Anterior cingulate cortex (tissue), 58 donors: Measurements from ENCODE around the gene FBXW8.

ENCODE experiments used
- DNase-seq, 58 donors: peaks; one replicate each; lab custom pipeline; 2025; lab: John Stamatoyannopoulos, UW

FBXW8 gene

DNA sequence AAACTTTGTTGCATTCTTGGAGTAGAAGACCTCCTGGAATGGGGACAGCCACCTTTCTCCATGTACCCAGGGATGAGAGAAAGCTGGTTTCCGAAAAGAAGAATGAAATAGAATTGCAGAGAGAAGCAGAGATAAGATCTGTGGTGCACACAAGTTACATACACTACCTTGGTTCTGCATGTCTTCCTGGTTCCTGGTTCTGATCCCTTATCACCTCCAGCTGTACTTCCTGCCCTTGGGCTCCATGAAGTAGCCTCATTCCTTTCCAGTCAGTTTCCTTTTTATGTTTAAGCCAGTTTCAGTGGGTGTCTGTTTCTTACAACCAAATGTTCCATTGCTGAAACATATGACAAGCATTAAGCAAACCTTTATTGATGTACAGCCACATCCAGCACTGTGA lies 69.3 kb downstream of the FBXW8 start:
- no peak for DNase-seq

GRCh38 chr12:116982791-116983411 lies 72.2 kb downstream of the FBXW8 start:
- DNase-seq, result no peak

DNA sequence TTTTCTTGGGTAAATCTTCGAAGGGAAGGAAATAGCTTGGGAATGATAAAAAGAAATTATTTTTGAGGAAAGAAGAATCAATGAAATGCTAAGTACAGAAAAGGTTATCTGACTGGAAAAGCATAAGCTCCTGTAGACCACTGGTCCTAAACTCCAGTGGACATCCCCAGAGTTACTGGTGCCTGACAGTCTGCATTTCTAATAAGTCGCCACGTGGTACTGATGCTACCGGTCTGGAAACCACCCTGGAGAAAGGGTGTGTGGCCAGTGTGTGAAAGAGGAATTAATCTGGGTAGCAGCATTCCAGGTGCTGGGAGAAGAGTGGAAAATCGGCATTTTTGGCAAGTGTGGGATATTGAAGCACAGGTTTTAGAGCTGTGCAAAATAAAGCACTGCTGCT lies 73.3 kb downstream of the FBXW8 start:
- DNase-seq, result no peak

DNA sequence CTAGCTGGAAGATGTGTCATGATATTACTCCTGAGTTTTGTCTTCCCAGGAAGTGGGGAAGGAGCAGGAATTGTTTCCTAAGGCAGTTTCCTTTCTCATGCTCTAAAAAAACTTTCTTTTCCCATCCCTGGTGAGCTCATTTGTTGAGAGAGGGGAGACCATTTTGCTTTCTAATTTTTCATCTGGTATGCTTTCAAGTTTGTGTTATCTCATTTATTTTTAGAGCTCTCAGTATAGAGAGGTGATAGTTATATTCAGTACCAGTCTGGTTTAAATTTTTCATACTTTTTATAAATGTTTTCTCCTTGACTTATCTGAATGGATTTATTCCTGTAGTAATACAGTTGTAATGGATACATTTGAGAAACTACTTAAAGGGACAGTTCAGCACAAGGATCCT lies 79.6 kb downstream of the FBXW8 start:
- no peak for DNase-seq

DNA sequence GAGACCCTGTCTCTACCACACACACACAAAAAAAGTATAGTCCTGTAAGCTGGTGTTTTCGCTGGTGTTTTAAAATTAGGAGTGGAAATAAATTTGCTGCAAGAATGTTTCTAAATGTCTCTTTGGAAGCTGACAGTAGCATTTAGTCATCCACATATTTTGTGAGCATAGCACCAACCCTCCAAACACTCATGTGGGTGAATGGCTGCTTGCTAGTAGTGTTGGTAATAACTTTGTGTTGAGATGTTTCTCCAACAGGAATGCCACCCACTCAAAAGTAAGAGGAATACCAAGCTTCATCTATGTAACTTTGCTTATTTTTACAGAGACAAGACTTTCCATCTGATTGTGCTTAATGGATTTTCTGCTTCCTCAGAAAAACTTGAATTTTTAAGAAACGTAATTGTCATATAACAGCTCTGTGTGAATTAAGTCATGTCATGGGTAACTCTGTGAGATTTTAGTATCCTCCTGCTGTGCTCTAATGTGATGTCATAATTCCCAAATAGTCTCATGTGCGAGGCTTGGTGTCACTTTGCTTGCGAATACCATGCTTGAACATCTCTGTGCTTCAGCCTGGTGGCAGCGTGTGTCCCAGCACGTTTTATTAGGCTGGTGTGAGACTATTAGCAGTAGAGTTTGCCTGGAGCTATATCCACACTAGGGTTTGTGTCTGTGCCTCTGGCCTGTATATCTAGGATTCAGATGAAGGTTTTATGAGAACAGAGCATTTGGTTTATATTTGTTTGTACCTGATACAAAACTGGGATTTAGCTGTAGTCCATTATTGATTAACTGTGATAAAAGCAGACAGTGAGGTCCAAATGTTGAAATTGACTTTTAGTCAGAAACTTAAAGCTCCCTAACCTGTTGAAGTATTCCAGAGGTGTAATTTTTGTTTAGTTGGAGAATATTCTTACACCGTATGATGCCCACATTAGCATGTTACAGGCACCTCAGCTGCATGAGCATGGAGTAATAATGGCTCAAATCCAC lies 80.5 kb downstream of the FBXW8 start:
- peak in 2 of 58 donors; percentile 5 to 35 for DNase-seq

GRCh38 chr12:116996093-116996492 lies 85.3 kb downstream of the FBXW8 start:
- DNase-seq, result peak in 9 of 58 donors; percentile 4 to 37 (median 16)

- DNase-seq, result no peak
These were observed 85.9 kb downstream of the FBXW8 start for GRCh38 chr12:116996621-116997020.

- no peak for DNase-seq
These were observed 88.3 kb downstream of the FBXW8 start for GRCh38 chr12:116999066-116999465.

GRCh38 chr12:117000316-117000715 lies 89.6 kb downstream of the FBXW8 start:
- no peak for DNase-seq

DNA sequence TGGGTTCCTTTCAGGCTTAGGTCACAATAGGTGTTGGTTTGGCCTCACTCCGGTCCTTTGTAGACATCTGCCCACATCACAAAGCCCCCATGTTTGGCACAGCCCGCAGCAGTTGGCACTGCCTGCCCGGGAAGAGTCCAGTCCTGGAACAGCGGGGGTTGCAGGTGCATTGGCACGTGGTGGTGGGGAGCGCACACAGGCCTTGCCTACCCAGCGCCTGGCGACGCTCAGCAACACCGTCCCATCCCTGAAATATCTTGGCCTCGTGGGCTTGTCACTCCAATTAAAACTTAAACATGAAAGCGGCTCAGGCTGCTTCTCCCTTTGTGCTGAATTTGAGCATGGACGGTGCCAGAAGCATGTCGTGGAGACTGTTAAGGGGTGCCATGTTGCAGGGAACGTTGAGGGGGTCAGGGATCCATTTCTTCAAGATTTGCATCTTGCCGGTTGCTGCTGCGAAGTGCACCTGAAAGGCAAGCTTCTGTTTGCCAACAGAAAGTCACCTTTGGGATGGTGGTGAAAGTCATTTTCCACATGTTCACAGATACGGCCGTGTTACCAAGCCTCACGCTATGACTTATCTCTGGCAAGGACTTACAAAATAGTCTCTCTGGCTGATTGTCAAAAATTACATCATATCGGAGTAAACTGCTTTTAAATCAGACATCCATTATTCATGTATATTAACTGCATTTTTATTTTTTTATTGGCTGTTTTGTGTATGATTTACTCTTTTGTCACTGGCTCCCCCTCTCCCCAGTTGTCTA lies 91.5 kb downstream of the FBXW8 start:
- no peak for DNase-seq

DNA sequence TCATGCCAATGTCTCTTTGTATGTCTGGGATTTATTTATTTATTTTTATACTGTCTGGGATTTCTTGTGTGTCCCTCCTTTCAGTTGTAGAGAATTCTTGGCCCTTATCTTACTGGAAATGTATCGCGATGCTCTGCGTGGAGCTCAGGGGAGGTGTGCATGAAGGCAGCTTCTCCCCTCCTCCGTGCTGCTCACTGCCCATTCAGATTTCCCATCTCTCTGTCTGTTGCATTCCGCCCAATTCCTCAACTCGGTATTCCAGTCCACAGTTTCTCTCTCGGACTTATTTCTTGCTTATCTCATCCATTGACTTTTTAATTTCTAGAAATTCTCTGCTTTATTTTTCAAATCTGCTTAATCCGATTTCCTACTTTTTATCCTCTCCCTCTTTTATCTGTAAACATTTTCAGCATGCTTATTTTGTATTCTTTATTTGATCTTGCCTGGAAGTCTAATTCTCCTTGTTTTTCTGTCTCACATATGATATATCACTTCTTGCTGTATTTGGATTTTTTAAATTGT lies 93.2 kb downstream of the FBXW8 start:
- no peak for DNase-seq

DNA sequence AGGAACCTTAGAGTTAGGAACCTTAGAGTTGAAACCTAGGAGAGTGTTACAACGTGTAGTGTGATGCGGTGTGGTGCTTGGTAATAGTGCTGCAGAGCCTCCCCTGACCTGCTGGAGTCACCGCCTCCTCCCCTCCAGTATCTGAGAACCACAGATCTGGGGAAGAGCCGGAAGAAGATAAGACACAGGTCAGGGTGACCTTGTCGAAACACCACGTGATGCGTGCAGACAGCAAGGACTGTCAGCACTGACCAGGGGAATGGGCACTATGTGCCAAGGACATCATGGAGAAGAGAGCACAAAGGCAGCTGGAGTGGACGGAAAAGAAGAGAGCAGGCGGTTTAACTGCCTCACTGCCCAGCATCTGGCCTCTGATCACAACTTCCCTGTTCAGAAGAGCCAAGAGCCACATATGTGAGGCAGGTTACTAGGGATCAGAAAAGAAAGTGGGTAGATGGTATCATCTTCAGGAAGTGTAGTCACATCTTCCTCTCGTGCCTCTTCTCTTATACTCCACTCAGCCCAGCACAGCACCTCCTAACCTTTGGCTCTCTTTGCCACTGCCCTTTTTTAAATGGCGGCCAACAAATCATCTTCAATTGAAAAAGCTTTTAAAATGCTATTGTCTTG lies 94.8 kb downstream of the FBXW8 start:
- DNase-seq, result no peak

DNA sequence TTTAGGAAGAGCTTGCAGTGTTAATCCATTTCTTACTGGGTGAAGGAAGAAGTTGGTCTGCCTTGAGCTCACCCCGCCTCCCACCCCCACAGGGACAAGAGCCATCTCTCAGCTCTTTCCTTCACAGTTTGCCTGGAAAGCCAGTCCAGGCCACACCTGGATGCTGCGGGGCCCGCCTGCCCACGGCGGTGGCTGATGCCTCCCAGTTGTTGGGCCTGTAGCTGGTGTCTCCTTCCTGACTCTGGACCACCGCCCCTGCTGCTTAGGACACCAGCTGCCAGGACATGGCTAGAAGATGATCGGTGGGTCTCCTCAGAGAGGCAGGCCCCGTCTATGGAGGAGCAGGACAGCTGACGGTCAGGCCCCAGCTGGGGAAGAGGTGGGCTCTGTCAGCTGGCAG lies 95.6 kb downstream of the FBXW8 start:
- no peak for DNase-seq

GRCh38 chr12:117007577-117007976 lies 96.8 kb downstream of the FBXW8 start:
- no peak for DNase-seq

GRCh38 chr12:117009759-117010158 lies 99.0 kb downstream of the FBXW8 start:
- no peak for DNase-seq

- no peak for DNase-seq
These were observed 100.1 kb downstream of the FBXW8 start for GRCh38 chr12:117010693-117011451.

GRCh38 chr12:117011988-117012805 lies 101.4 kb downstream of the FBXW8 start:
- DNase-seq, result no peak

- no peak for DNase-seq
These were observed 103.0 kb downstream of the FBXW8 start for GRCh38 chr12:117013726-117014125.
